ENCODE measurements around the gene RPL31.

RPL31 gene

GRCh38 chr2:100974712-100975520, 27.2 kb upstream of the RPL31 start:
- no peak for DNase-seq (ENCODE audit: extremely low read depth in 1 of 2, low read depth in 1 of 2)

- DNase-seq (ENCODE audit: extremely low read depth in 1 of 2, low read depth in 1 of 2), result no peak
Measured at GRCh38 chr2:100975521-100975785, 26.6 kb upstream of the RPL31 start.

GRCh38 chr2:100976061-100976460, 26.0 kb upstream of the RPL31 start:
- no peak for DNase-seq (ENCODE audit: extremely low read depth in 1 of 2, low read depth in 1 of 2)

GRCh38 chr2:100976645-100977391, 25.3 kb upstream of the RPL31 start:
- no peak for DNase-seq (ENCODE audit: extremely low read depth in 1 of 2, low read depth in 1 of 2)

DNA sequence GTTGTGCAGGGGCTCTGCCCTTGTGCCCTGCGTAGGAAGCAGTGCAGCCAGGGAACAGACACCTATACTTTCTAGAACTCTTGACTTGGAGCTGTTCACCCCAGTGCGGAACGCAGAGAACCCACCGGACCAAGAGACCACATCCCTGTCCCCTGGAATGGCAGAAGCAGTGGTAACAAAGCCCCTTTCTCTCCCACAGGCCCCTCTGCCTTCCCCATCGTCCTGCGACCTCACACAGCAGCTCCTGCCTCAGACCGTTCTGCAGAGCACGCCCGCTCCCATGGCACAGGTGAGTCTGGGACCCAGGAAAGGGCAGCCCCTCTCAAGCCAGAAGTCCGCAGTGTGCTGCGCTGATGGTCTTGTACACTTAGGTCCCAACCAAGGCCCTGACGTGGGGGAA, 24.6 kb upstream of the RPL31 start:
- DNase-seq (ENCODE audit: extremely low read depth in 1 of 2, low read depth in 1 of 2), result no peak

DNA sequence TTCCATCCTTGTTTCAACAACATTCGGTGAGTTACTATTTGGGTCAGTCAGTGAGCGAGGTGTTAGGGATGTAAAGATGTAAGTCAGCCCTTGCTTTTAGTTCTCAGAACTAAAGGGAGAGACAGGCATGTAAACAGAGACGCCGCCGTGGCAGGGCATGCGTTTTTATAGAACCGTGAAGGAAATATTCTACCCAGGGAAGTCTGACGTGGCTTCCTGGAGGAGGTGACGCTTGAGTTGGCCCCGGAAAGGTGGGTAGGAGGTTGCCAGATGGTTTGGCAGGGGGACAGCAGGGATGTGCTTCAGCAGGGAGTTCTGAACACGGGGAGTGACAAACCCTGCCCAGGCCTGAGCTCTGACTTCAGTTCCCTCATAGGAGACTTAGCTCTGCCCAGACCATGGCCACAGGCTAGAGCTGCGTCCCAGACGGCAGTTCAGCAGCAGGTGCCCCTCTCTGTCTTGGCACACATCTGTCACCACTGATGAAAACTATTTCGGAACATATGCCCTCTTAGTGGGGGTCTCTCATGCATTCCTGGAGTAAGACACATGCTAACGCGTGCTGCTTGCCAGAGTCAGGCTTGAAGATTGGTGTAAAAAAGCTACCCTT, 23.4 kb upstream of the RPL31 start:
- DNase-seq (ENCODE audit: extremely low read depth in 1 of 2, low read depth in 1 of 2), result no peak

DNA sequence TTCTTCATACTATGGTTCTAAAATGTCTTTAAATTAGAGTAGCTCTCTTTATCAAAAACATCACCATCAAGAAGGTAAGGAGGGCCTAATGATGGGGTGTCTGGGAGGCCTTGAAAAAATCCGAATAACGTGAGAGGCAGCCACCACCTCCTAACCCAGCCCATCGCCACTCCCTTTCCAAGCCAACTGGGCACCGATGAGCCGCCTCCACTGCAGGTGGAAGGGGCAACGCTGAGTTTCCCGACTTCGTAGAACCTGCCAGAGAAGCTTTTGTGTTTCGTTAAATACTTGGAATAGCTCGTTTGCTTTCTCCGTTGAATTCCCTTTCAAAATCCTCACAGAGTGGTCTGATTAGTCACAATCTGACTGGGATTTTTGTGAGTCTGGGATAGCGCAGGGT, 22.0 kb upstream of the RPL31 start:
- no peak for DNase-seq (ENCODE audit: extremely low read depth in 1 of 2, low read depth in 1 of 2)

DNA sequence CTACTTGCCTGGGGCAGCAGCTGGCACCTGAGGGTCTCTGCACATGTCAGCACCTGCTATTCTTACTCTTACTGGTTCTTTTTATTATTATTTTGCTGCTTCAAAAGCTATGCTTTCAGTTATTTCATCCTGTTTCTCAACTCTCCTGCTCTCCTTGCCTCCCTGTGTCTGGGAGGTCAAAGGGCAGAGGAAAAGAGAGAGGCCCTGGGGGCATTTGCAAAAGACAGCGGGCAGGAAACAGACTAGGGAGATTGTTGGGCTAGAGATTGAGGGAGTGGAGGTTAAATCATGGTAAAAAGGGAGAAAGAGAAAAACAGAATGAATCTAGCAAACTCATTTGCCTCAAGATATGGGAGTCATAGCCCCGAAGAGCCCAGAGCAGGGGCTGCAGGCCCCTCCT, 21.1 kb upstream of the RPL31 start:
- no peak for DNase-seq (ENCODE audit: extremely low read depth in 1 of 2, low read depth in 1 of 2)

- DNase-seq (ENCODE audit: extremely low read depth in 1 of 2, low read depth in 1 of 2), result no peak
Measured at GRCh38 chr2:100982431-100982861, 19.6 kb upstream of the RPL31 start.

- DNase-seq (ENCODE audit: extremely low read depth in 1 of 2, low read depth in 1 of 2), result no peak
Measured at GRCh38 chr2:100983201-100983600, 18.9 kb upstream of the RPL31 start.

GRCh38 chr2:100983684-100984310, 18.3 kb upstream of the RPL31 start:
- DNase-seq (ENCODE audit: extremely low read depth in 1 of 2, low read depth in 1 of 2), result no peak

DNA sequence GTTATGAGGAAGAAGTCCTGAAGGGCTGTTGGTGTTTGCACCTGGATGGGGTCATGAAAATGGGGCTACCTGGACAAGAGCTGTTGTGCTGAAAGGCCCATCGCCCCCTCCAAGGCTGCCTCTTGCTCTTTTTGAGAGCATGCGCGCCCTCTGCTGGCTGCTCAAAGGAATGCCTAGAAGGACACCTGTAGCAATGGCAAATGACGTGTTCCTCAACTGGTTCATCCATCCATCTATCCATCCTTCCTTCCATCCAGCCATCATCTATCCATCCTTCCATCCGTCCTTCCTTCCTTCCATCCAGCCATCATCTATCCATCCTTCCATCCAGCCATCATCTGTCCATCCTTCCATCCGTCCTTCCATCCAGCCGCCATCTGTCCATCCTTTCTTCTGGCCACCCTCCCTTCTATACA, 17.2 kb upstream of the RPL31 start:
- peak; percentile 52 to 66 for DNase-seq (ENCODE audit: extremely low read depth in 1 of 2, low read depth in 1 of 2)

- no peak for DNase-seq (ENCODE audit: extremely low read depth in 1 of 2, low read depth in 1 of 2)
Measured at GRCh38 chr2:100986157-100986556, 15.9 kb upstream of the RPL31 start.

DNA sequence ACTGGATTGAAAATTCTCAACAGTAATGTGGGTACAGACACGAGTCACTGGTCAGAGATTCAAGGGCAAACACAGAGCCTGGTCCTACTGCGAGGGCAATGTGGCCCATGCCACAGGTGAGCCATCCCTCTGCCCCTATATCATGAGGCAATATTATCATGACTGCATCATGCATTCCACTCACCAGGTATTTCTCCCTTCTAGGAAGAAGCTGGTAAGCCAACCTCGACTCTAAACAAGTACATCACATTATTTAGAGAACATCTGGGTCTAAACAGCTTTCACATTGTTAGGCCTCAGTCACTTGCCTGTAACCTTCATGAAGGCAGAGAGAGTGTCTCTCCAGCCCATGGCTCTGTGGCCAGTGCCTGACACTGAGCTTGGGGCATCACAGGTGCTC, 14.6 kb upstream of the RPL31 start:
- no peak for DNase-seq (ENCODE audit: extremely low read depth in 1 of 2, low read depth in 1 of 2)

DNA sequence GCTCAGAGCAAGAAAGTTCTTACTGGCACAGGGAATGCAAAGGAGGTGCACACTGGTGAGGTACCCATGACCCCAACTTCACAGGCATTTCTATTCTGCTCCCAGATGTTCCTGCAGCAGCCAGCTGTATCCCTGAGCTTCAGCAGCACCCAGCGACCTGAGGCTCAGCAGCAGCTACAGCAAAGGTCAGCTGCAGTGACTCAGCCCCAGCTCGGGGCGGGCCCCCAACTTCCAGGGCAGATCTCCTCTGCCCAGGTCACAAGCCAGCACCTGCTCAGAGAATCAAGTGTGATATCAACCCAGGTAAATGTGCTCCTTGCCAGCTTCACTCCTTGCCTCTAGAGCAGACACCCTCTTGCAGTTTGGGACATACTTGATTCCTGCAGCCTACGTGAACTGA, 14.1 kb upstream of the RPL31 start:
- DNase-seq (ENCODE audit: extremely low read depth in 1 of 2, low read depth in 1 of 2), result no peak

- no peak for DNase-seq (ENCODE audit: extremely low read depth in 1 of 2, low read depth in 1 of 2)
Measured at GRCh38 chr2:100988630-100989417, 13.3 kb upstream of the RPL31 start.

DNA sequence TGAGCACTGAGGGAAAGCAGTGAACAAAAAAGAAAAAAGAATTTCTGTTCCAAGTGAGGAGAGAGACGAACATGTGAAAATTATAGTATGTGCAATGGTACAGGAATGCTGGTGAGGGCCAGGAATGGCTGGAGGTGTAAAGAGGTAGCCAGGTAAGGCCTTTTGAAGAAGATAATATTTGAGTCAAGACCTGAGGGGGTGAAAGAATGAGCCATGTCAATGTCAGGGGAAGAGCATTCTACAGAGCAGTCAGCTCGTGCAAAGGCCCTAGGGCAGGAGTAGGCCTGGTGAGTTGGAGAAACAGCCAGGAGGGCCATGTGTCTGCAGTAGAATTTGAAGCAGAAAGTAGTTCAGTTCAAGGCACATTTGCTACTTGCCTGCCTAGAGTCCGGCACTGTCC, 12.4 kb upstream of the RPL31 start:
- DNase-seq (ENCODE audit: extremely low read depth in 1 of 2, low read depth in 1 of 2), result no peak

DNA sequence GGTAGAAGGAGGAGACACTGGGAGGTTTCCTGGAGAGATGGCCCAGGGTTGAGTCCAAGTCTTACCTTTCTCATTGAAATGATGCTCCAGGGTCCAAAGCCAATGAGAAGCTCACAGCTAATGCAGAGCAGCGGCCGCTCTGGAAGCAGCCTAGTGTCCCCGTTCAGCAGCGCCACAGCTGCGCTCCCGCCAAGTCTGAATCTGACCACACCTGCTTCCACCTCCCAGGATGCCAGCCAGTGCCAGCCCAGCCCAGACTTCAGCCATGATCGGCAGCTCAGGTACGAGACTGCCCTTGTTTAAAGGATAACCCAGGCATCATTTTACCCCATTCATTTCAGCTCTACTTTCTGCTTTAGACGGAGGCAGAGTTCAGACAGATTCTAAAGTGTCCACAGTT, 11.9 kb upstream of the RPL31 start:
- no peak for DNase-seq (ENCODE audit: extremely low read depth in 1 of 2, low read depth in 1 of 2)

- no peak for DNase-seq (ENCODE audit: extremely low read depth in 1 of 2, low read depth in 1 of 2)
Measured at GRCh38 chr2:100990650-100991403, 11.3 kb upstream of the RPL31 start.

GRCh38 chr2:100991404-100991773, 10.7 kb upstream of the RPL31 start:
- DNase-seq (ENCODE audit: extremely low read depth in 1 of 2, low read depth in 1 of 2), result no peak

Data from activated CD8-positive, alpha-beta memory T cell treated with anti-CD3 and anti-CD28 coated beads for 1 hour (primary cell).